Large intestine (tissue), 3 donors: ENCODE measurements around the gene FGF14. TPM values are rescaled to one million over a fixed set of nuclear protein-coding genes. Genes with fewer than 3 reads are reported as not detected.

ENCODE experiments used
- DNase-seq, 2 donors: peaks; one replicate each; pipeline versions ENCODE4 v3.0.0 to v3.0.0-alpha.2; 2013
- H3K27ac ChIP-seq: one replicate; pipeline ENCODE4 v1.5.1; 2013; ENCODE audit warnings: low read length
- H3K27me3 ChIP-seq: 2 replicates; pipeline ENCODE4 v1.6.1; 2013; ENCODE audit warnings: low read length; ENCODE audit not compliant: control insufficient read depth, insufficient read depth
- H3K36me3 ChIP-seq: 2 replicates; pipeline ENCODE4 v1.6.1; 2013; ENCODE audit warnings: low read length; ENCODE audit not compliant: control insufficient read depth, insufficient read depth
- H3K4me1 ChIP-seq: one replicate; pipeline ENCODE4 v1.6.1; 2013; ENCODE audit warnings: low read length; ENCODE audit not compliant: control insufficient read depth, insufficient read depth
- H3K4me3 ChIP-seq: one replicate; pipeline ENCODE4 v1.5.1; 2013; ENCODE audit warnings: low read length
- H3K9me3 ChIP-seq: one replicate; pipeline ENCODE4 v1.6.1; 2013; ENCODE audit warnings: mild to moderate bottlenecking, low read depth, low read length, moderate library complexity; ENCODE audit not compliant: control insufficient read depth
- WGBS: methylation state at CpG from one replicate; pipeline ENCODE4 v1.1.5; 2013; ENCODE audit warnings: low lambda C conversion rate; ENCODE audit not compliant: insufficient coverage; 5-methylcytosine and 5-hydroxymethylcytosine counted together
- polyA plus RNA-seq: library from polyadenylated mRNA; unstranded; fragments of 120-200 nt; gene quantifications from one replicate; pipeline ENCODE4 v1.2.1, GENCODE V29; 2013

FGF14 gene
- polyA plus RNA-seq, 1 donor = 2.1 TPM

DNA sequence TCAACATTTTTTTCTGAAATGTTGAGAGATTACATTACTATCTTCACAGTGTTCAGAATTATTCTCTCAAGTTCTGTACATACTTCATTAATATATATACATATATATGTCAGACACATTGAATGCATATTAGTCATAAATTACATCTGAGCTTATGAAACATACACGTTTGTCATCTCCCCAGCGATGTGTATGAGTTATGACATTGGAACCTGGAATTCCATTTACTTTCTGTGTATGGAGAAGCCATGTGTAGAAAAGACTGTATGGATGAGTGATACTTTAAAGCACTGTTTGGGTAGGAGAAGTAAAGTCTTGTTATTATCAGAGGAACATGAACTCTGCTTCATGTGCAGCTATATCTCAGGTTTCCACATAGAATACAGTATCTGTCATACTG is 167.2 kb downstream of the FGF14 start:
- DNase-seq = no peak
- Histone ChIP-seq H3K27me3 (no peaks in the 10 kb centered on the region), H3K36me3 (no peaks in the 10 kb centered on the region), H3K4me1 (no peaks in the 10 kb centered on the region), H3K27ac (no peak overlapping the region), H3K4me3 (no peak overlapping the region), H3K9me3 (no peaks in the 10 kb centered on the region)
- no CpG with 5 or more reads among the region's 2 CpGs for WGBS

DNA sequence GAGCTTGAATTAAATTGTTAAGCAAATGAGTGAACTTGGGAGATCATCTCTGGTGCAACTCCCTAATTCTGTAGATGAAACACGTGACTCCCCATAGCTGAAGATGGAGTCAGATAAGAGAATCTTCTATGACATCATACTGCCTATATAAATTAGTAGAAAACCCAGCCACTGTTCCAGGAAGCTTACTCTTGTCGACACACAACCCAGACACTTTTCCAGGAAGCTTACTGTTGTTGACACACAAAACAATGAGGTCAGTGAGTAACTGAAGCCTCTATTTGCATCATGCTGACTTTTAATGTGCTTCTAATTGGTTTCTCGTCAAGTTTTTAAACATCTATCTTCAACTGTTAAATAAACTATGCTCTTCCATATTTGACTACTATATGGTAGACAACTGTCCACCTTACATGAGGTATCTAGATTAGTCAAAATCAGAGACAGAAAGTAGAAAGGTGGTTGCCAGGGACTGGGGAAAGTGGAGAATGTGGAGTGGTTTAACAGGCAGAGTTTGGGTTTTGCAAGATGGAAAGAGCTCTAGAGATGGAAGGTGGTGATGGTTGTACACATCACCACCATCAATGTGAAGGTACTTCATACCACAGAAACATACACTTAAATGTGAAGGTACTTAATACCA is 168.2 kb downstream of the FGF14 start:
- Histone ChIP-seq H3K9me3 (no peaks in the 10 kb centered on the region), H3K4me1 (no peaks in the 10 kb centered on the region), H3K4me3 (no peak overlapping the region), H3K27me3 (no peaks in the 10 kb centered on the region), H3K27ac (no peak overlapping the region), H3K36me3 (no peaks in the 10 kb centered on the region)
- DNase-seq = no peak
- 75% methylated on average over 1 of the region's 3 CpGs for WGBS

DNA sequence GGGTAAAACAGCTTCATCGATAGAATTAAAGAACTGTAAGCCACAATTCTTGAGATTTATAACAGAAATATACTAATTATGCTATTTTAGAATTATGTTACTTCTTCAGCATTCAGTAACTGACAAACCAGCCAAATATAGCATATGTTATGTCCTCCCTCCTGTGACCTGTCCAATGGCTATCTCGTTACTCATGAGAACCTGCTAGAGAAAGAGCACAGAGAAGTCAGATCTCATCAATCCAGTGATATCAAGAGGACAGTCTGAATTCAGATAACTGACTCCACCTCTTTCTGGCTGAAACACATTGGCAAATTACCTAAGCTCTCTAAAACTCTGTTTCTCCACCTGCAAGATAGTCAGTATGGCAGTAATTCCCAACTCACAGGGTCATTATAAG is 170.4 kb downstream of the FGF14 start:
- Histone ChIP-seq H3K36me3 (no peaks in the 10 kb centered on the region), H3K4me1 (no peaks in the 10 kb centered on the region), H3K4me3 (no peak overlapping the region), H3K27ac (no peak overlapping the region), H3K9me3 (no peaks in the 10 kb centered on the region), H3K27me3 (no peaks in the 10 kb centered on the region)
- no CpG with 5 or more reads among the region's 2 CpGs for WGBS
- DNase-seq = no peak

GRCh38 chr13:102227741-102228140 is 174.1 kb downstream of the FGF14 start:
- no peaks in the 10 kb centered on the region for H3K27me3 ChIP-seq
- no peak for DNase-seq
- H3K4me1 ChIP-seq = no peaks in the 10 kb centered on the region
- H3K36me3 ChIP-seq = no peaks in the 10 kb centered on the region
- WGBS = 70% methylated on average over 4 of the region's 6 CpGs
- H3K27ac ChIP-seq = no peak overlapping the region
- H3K9me3 ChIP-seq = no peaks in the 10 kb centered on the region
- no peak overlapping the region for H3K4me3 ChIP-seq

DNA sequence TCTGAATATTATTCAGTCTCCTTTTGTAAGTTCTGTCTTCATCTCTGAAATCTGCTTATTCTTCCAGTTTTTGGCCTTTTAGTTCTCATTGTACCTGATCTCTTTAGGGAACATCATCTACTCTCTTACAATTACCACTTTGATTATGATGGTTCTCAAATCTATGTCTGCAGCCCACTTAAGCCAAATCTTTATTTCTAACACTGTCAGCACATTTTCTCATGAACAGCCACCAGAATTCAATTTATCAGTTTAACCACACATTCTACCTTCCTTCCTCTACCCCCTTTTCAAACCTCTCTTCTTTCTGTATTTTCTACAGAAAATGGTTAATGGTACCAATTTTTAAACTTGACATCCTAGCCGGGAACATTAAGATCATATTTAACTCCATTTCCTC is 175.3 kb downstream of the FGF14 start:
- DNase-seq = no peak
- 100% methylated on average over 1 of the region's 1 CpG for WGBS
- H3K36me3 ChIP-seq = no peaks in the 10 kb centered on the region
- H3K27ac ChIP-seq = no peak overlapping the region
- H3K9me3 ChIP-seq = no peaks in the 10 kb centered on the region
- no peaks in the 10 kb centered on the region for H3K27me3 ChIP-seq
- no peak overlapping the region for H3K4me3 ChIP-seq
- no peaks in the 10 kb centered on the region for H3K4me1 ChIP-seq

DNA sequence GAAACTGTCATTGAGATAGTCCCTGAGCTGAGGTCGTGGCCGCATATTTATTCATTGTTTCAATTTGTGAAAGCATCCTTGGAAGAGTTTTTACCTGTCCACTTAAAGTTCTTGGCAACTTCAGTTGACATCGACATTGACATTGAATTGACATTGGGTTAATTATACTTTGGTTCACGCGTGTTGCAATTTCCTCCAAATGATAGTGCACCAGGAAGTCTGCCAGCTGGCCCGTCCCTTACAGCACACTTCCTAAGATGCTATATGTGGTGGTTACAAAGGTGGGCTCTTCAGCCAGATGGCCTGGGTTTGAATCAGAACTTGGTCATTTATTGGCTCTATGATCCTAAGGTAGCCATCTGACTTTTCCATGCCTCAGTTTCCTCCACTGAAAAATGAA is 176.0 kb downstream of the FGF14 start:
- DNase-seq = no peak
- no peaks in the 10 kb centered on the region for H3K36me3 ChIP-seq
- H3K27me3 ChIP-seq = no peaks in the 10 kb centered on the region
- H3K4me1 ChIP-seq = no peaks in the 10 kb centered on the region
- 100% methylated on average over 2 of the region's 6 CpGs for WGBS
- H3K4me3 ChIP-seq = no peak overlapping the region
- H3K9me3 ChIP-seq = no peaks in the 10 kb centered on the region
- no peak overlapping the region for H3K27ac ChIP-seq

- DNase-seq = no peak
- H3K4me1 ChIP-seq = no peaks in the 10 kb centered on the region
- WGBS = no CpG with 5 or more reads among the region's 5 CpGs
Measured at GRCh38 chr13:102220681-102221228, 181.1 kb downstream of the FGF14 start.

DNA sequence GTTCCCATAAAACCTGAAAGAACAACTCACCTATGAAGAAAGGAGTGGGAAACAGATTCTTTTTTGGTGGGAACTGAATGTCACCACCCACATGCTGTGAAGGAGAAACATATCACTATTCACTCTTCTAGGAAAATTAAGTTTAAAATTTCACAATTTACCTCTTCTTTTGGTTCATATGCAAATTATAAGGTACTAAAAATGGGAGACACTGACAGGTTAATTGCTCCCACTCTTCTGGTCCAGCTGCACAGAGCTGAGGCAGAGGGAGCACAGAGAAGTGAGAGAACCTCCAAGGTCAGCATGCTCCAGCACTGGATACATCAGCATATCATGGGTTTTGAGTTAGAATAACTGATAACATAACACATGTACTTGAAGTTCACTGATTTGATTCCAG is 186.9 kb downstream of the FGF14 start:
- DNase-seq = no peak
- no peaks in the 10 kb centered on the region for H3K9me3 ChIP-seq
- no peaks in the 10 kb centered on the region for H3K4me1 ChIP-seq
- no peaks in the 10 kb centered on the region for H3K36me3 ChIP-seq
- H3K4me3 ChIP-seq = no peak overlapping the region
- no peak overlapping the region for H3K27ac ChIP-seq
- H3K27me3 ChIP-seq = no peaks in the 10 kb centered on the region

More at GRCh38 chr13:102220681-102221228, 181.1 kb downstream of the FGF14 start:
- H3K27me3 ChIP-seq = no peaks in the 10 kb centered on the region
- no peaks in the 10 kb centered on the region for H3K36me3 ChIP-seq
- no peak overlapping the region for H3K4me3 ChIP-seq
- H3K9me3 ChIP-seq = no peaks in the 10 kb centered on the region
- H3K27ac ChIP-seq = no peak overlapping the region

DNA sequence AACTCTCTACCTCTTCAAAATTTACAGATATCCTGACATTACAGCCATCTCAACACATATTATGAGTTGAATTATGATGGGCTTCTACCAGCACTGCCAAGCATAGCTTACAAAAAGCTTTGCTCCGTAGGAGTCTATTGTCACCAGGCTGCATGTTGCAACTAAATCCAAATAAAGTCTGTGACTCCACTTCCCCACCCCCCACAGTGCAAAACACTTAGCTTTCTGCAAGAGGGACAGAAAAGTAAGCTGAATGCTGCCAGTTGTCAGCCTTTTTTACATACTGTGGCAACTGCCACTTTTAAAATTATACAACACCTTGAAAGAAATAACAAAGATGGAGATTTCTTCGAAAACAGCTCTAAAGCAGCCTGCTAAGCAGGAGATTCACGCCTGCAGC is 189.1 kb downstream of the FGF14 start:
- no peak overlapping the region for H3K4me3 ChIP-seq
- DNase-seq = no peak
- no peak overlapping the region for H3K27ac ChIP-seq
- H3K4me1 ChIP-seq = no peaks in the 10 kb centered on the region
- H3K9me3 ChIP-seq = no peaks in the 10 kb centered on the region
- WGBS = 83% methylated on average over 1 of the region's 3 CpGs
- no peaks in the 10 kb centered on the region for H3K36me3 ChIP-seq
- no peaks in the 10 kb centered on the region for H3K27me3 ChIP-seq

DNA sequence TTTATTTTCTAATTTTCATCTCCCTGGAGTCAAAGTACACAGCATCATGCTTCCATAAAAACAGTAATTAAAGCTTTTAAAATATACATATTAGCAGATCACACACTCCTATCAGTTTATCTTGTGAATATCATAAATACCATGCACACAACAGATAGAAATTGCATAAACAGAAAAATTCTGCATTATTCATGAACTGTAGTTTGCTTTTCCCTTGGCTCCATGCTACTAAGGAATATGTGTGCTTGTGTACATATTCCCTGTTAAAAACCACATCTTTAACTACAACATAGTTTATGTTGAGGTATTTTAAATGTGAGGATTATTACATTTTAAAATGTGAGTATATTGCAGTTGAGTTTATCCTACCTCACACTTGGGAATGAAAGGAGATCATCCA is 193.5 kb downstream of the FGF14 start:
- Histone ChIP-seq H3K27ac (no peak overlapping the region), H3K4me1 (no peaks in the 10 kb centered on the region), H3K4me3 (no peak overlapping the region), H3K36me3 (no peaks in the 10 kb centered on the region), H3K27me3 (no peaks in the 10 kb centered on the region), H3K9me3 (no peaks in the 10 kb centered on the region)
- no peak for DNase-seq

GRCh38 chr13:102207680-102208342 is 194.0 kb downstream of the FGF14 start:
- Histone ChIP-seq H3K27ac (no peak overlapping the region), H3K9me3 (no peaks in the 10 kb centered on the region), H3K4me1 (no peaks in the 10 kb centered on the region), H3K27me3 (no peaks in the 10 kb centered on the region), H3K4me3 (no peak overlapping the region), H3K36me3 (no peaks in the 10 kb centered on the region)
- DNase-seq = no peak
- no CpG with 5 or more reads among the region's 3 CpGs for WGBS
